SK-N-SH (cell line): Measurements from ENCODE around the gene TTC7B. TPM values are rescaled to one million over a fixed set of nuclear protein-coding genes. Genes with fewer than 3 reads are reported as not detected.

ENCODE experiments used
- CTCF ChIA-PET: fragments of 300-600, 350-600 bp; formaldehyde crosslinking; extraction: SDS; loops from one replicate; lab custom pipeline; 2021; lab: Yijun Ruan, JAX
- POLR2A ChIA-PET: fragments of 350-600 bp; sonication (Branson Sonifier 250); formaldehyde crosslinking; extraction: SDS; loops from one replicate; lab custom pipeline; 2020; ENCODE audit warnings: antibody characterized with exemption, inconsistent platforms; lab: Yijun Ruan, JAX
- DNase-seq: peaks from one replicate; pipeline ENCODE4 v3.0.0; 2012
- H2AFZ ChIP-seq: fragments of 200-600 bp; sonication (generic); 2 replicates; pipeline ENCODE4 v1.8.1; 2016; ENCODE audit warnings: antibody characterized with exemption, mild to moderate bottlenecking, low read depth
- H3F3A ChIP-seq: fragments of 200-600 bp; sonication (generic); replicated peaks from 2 replicates; pipeline ENCODE3; 2016; ENCODE audit warnings: antibody characterized with exemption, mild to moderate bottlenecking; ENCODE audit not compliant: insufficient read depth
- H3K27ac ChIP-seq, 2 experiments: fragments of 200-500 bp in 1 of 2; fragments of 200-600 bp in 1 of 2; sonication (Bioruptor generic) in 1 of 2; sonication (generic), shearing (Covaris generic) in 1 of 2; 2 replicates each; pipeline versions ENCODE4 v1.5.1 to v1.6.1; 2014 to 2016; ENCODE audit warnings: low read depth in 2 of 2, inconsistent platforms in 1 of 2, low read length in 1 of 2, mild to moderate bottlenecking in 1 of 2, mixed read lengths in 1 of 2
- H3K27me3 ChIP-seq: fragments of 200-600 bp; sonication (generic), shearing (Covaris generic); 2 replicates; pipeline ENCODE4 v1.6.1; 2016; ENCODE audit warnings: mixed run types; ENCODE audit not compliant: insufficient read depth
- H3K36me3 ChIP-seq, 2 experiments: fragments of 200-500 bp in 1 of 2; fragments of 200-600 bp in 1 of 2; sonication (Bioruptor generic) in 1 of 2; sonication (generic) in 1 of 2; replicated peaks in 1 of 2; 2 replicates each; pipeline versions ENCODE3 to v1.5.1; 2014 to 2016; ENCODE audit warnings: low read length in 1 of 2, mild to moderate bottlenecking in 1 of 2; ENCODE audit not compliant: insufficient read depth in 2 of 2, control insufficient read depth in 1 of 2
- H3K4me1 ChIP-seq, 2 experiments: fragments of 200-500 bp in 1 of 2; fragments of 200-600 bp in 1 of 2; sonication (Bioruptor generic) in 1 of 2; sonication (generic), shearing (Covaris generic) in 1 of 2; 2 replicates each; pipeline versions ENCODE4 v1.5.1 to v1.6.1; 2014 to 2016; ENCODE audit warnings: low read depth in 1 of 2, low read length in 1 of 2, mixed run types in 1 of 2; ENCODE audit not compliant: insufficient read depth in 2 of 2, control insufficient read depth in 1 of 2
- H3K4me2 ChIP-seq: fragments of 200-600 bp; sonication (generic), shearing (Covaris generic); 2 replicates; pipeline ENCODE4 v1.6.1; 2017; ENCODE audit warnings: mixed run types
- H3K4me3 ChIP-seq, 2 experiments: fragments of 200-500 bp in 1 of 2; fragments of 200-600 bp in 1 of 2; sonication (Bioruptor generic) in 1 of 2; sonication (generic), shearing (Covaris generic) in 1 of 2; 2 replicates each; pipeline versions ENCODE4 v1.5.1 to v1.8.1; 2014 to 2016; ENCODE audit warnings: low read depth in 2 of 2, inconsistent platforms in 1 of 2, low read length in 1 of 2, mild to moderate bottlenecking in 1 of 2, mixed read lengths in 1 of 2, moderate library complexity in 1 of 2
- H3K79me2 ChIP-seq: fragments of 200-600 bp; sonication (generic); 2 replicates; pipeline ENCODE4 v1.8.1; 2017; ENCODE audit warnings: mild to moderate bottlenecking; ENCODE audit not compliant: insufficient read depth
- H3K9ac ChIP-seq: fragments of 200-600 bp; sonication (generic); 2 replicates; pipeline ENCODE4 v1.6.1; 2017; ENCODE audit warnings: mixed run types
- H3K9me2 ChIP-seq: fragments of 200-600 bp; sonication (generic); 2 replicates; pipeline ENCODE4 v1.6.1; 2017; ENCODE audit warnings: mixed run types
- H3K9me3 ChIP-seq: fragments of 200-600 bp; sonication (generic); 2 replicates; pipeline ENCODE4 v1.6.1; 2017; ENCODE audit warnings: mixed run types, mild to moderate bottlenecking, moderate library complexity
- H4K20me1 ChIP-seq: fragments of 200-600 bp; sonication (generic); 2 replicates; pipeline ENCODE4 v1.6.1; 2017; ENCODE audit warnings: mild to moderate bottlenecking, mixed run types; ENCODE audit not compliant: insufficient read depth
- CTCF ChIP-seq: fragments of 200-600 bp; sonication (generic); IDR thresholded peaks from 2 replicates; pipeline ENCODE4 v1.6.1; 2017; ENCODE audit warnings: antibody characterized with exemption, mild to moderate bottlenecking, moderate library complexity
- FOSL2 ChIP-seq: IDR thresholded peaks from 2 replicates; pipeline ENCODE4 v1.4.0; 2012; ENCODE audit warnings: low read depth, mild to moderate bottlenecking, moderate library complexity, borderline replicate concordance
- FOXM1 ChIP-seq: IDR thresholded peaks from 2 replicates; pipeline ENCODE4 v1.4.0; 2012; ENCODE audit warnings: low read depth, mild to moderate bottlenecking
- GATA2 ChIP-seq: sonication (generic); formaldehyde crosslinking; IDR thresholded peaks from 2 replicates; pipeline ENCODE4 v1.5.0; 2020; ENCODE audit warnings: mild to moderate bottlenecking, missing genetic modification reagents
- JUND ChIP-seq: IDR thresholded peaks from 2 replicates; pipeline ENCODE4 v1.4.0; 2012
- PBX3 ChIP-seq: IDR thresholded peaks from 2 replicates; pipeline ENCODE4; 2012
- POLR2AphosphoS5 ChIP-seq: IDR thresholded peaks from 2 replicates; pipeline ENCODE4 v1.6.1; 2012; ENCODE audit warnings: low read depth, low read length
- RAD21 ChIP-seq: IDR thresholded peaks from 2 replicates; pipeline ENCODE4 v1.6.1; 2012; ENCODE audit warnings: mild to moderate bottlenecking, low read length
- RCOR1 ChIP-seq: fragments of 150-350 bp; IDR thresholded peaks from 2 replicates; pipeline ENCODE4 v1.6.1; 2017; ENCODE audit warnings: antibody characterized with exemption, low read length
- RFX5 ChIP-seq: IDR thresholded peaks from 2 replicates; pipeline ENCODE4 v1.6.1; 2012; ENCODE audit warnings: mild to moderate bottlenecking, improper control_type of control experiment, low read length
- SIN3A ChIP-seq: IDR thresholded peaks from 2 replicates; pipeline ENCODE4 v1.6.1; 2012; ENCODE audit warnings: low read depth, mild to moderate bottlenecking, low read length, moderate library complexity, borderline replicate concordance
- SMC3 ChIP-seq: IDR thresholded peaks from 2 replicates; pipeline ENCODE4 v1.6.1; 2012; ENCODE audit warnings: low read depth, low read length, improper control_type of control experiment
- TAF1 ChIP-seq: IDR thresholded peaks from 2 replicates; pipeline ENCODE4 v1.6.1; 2012; ENCODE audit warnings: low read depth, mild to moderate bottlenecking, low read length, moderate library complexity, borderline replicate concordance
- TCF12 ChIP-seq: IDR thresholded peaks from 2 replicates; pipeline ENCODE4 v1.4.0; 2012
- USF1 ChIP-seq: IDR thresholded peaks from 2 replicates; pipeline ENCODE4 v1.4.0; 2012; ENCODE audit warnings: low read depth, borderline replicate concordance
- YY1 ChIP-seq: IDR thresholded peaks from 2 replicates; pipeline ENCODE4 v1.4.0; 2012; ENCODE audit warnings: low read depth, mild to moderate bottlenecking
- WGBS: methylation state at CpG from one replicate; pipeline ENCODE4 v1.1.6; 2017; ENCODE audit warnings: low lambda C conversion rate; 5-methylcytosine and 5-hydroxymethylcytosine counted together
- polyA plus RNA-seq, 3 experiments: library from polyadenylated mRNA; depleted of rRNA; stranded (reverse); fragments of >200 nt; gene quantifications; 2 replicates each; pipeline ENCODE4 v1.2.3, GENCODE V29; 2012

The TTC7B gene
- polyA plus RNA-seq, 1 of the 3 experiments (the other 2 are of a cell fraction), result 43.1 TPM

- CTCF ChIA-PET, result interaction anchor here (0.8 to 1.7 kb wide), 5 partner anchors 9 to 393 kb away, joined by 3 to 6 read pairs (median 4); no protein-coding TSS in a partner anchor
- POLR2A ChIA-PET, result no interaction called here
Observed at GRCh38 chr14:90682615-90683014, 133.6 kb downstream of the TTC7B start.

More at GRCh38 chr14:90682615-90683014, 133.6 kb downstream of the TTC7B start:
- 96% methylated on average over 7 of the region's 7 CpGs for WGBS
- H3K9ac ChIP-seq, result no peak overlapping the region
- H3K4me3 ChIP-seq, result no peak overlapping the region
- no peak for DNase-seq
- no peaks in the 10 kb centered on the region for H3K27me3 ChIP-seq
- no peaks in the 10 kb centered on the region for H3K9me2 ChIP-seq
- H3F3A ChIP-seq, result peaks cover 12% of the 10 kb centered on the region
- H4K20me1 ChIP-seq, result no peaks in the 10 kb centered on the region
- TF ChIP-seq RFX5, result no peak
- TF ChIP-seq RCOR1, result no peak
- no peak for TF ChIP-seq USF1
- no peak for TF ChIP-seq TCF12
- TF ChIP-seq TAF1, result no peak
- TF ChIP-seq CTCF, result no peak
- no peak for TF ChIP-seq SIN3A
- TF ChIP-seq RAD21, result no peak
- no peak for TF ChIP-seq SMC3
- TF ChIP-seq JUND, result no peak
- TF ChIP-seq FOXM1, result no peak
- TF ChIP-seq PBX3, result no peak
- TF ChIP-seq YY1, result no peak
- TF ChIP-seq POLR2AphosphoS5, result no peak
- no peak for TF ChIP-seq FOSL2
- TF ChIP-seq GATA2, result no peak
- H3K4me1 ChIP-seq, result peaks cover 13% of the 10 kb centered on the region in 2 experiments
- no peak overlapping the region for H3K27ac ChIP-seq
- no peak overlapping the region for H2AFZ ChIP-seq
- H3K9me3 ChIP-seq, result no peaks in the 10 kb centered on the region
- peaks cover 3 to 14% of the 10 kb centered on the region in 2 experiments for H3K36me3 ChIP-seq
- H3K4me2 ChIP-seq, result no peak overlapping the region
- H3K79me2 ChIP-seq, result no peaks in the 10 kb centered on the region
